D341Med (cell line): ENCODE data around the gene BBC3.
"Not testable (repeated sequence)": the region's sequence is repeated elsewhere in the genome, so short reads cannot be mapped to it uniquely, and the experiment has no call there.

Experiments used
- DNase-seq: peaks from one replicate; pipeline ENCODE4 v3.0.0; 2012; ENCODE audit warnings: low spot score

Gene BBC3, protein sequence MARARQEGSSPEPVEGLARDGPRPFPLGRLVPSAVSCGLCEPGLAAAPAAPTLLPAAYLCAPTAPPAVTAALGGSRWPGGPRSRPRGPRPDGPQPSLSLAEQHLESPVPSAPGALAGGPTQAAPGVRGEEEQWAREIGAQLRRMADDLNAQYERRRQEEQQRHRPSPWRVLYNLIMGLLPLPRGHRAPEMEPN

DNA sequence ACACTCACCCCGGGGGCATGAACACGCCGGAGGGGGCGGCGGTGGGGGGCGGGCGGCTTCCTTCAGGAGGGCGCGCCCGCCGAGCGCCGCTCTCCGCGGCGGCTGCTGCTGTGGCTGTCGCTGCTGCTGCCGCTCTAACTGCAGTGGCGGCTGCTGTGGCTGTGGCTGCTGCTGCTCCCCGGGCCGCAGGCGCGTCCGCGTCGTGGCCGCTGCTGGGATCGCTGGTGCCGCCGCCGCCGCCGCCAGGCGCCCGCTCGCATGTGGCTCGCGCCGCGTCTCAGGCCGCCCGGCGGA, at the start of gene BBC3:
Gene BBC3 (minus strand): TSS at position 279 of the 294 bp plus-strand sequence. CDS start 2,768 bp downstream, outside the sequence.
- DNase-seq = no peak

DNA sequence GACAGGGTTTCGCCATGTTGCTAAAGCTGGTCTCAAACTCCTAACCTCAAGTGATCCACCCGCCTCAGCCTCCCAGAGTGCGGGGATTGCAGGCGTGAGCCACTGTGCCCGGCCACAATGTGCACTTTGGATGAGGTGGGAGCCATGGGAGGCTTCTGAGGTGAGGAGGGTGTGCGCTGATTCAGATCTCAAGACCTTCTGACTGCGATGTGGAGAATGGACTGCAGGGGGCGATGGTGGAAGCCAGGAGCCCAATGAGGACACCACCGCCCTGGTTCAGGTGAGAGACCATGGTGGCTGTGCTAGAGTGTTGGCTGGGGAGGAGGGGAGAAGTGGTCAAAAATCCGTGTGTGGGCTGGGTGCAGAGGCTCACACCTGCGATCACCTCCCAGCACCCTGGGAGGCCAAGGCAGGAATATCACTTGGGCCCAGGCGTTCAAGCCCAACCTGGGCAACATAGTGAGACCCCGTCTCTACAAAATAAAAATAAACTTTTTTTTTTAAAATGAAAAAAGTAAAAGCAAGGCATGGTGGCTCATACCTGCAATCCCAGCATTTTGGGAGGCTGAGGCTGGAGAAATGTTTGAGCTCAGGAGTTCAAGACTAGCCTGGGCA, 49.3 kb upstream of the BBC3 start:
- no peak for DNase-seq

DNA sequence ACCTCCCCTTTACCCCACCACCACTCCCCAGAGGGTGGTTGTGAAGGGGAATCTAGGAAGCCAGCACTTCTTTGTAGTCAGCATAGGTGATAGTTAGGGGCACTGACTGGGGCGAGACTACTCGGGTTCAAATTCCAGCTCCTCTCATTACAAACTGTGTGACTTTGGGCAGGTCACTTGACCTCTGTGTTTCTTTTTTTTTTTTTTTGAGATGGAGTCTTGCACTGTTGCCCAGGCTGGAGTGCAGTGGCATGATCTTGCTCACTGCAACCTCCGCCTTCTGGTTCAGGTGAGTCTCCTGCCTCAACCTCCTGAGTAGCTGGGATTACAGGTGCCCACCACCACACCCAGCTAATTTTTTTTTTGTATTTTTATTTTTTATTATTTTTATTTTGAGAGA, 45.5 kb upstream of the BBC3 start:
- not testable (repeated sequence) for DNase-seq

DNA sequence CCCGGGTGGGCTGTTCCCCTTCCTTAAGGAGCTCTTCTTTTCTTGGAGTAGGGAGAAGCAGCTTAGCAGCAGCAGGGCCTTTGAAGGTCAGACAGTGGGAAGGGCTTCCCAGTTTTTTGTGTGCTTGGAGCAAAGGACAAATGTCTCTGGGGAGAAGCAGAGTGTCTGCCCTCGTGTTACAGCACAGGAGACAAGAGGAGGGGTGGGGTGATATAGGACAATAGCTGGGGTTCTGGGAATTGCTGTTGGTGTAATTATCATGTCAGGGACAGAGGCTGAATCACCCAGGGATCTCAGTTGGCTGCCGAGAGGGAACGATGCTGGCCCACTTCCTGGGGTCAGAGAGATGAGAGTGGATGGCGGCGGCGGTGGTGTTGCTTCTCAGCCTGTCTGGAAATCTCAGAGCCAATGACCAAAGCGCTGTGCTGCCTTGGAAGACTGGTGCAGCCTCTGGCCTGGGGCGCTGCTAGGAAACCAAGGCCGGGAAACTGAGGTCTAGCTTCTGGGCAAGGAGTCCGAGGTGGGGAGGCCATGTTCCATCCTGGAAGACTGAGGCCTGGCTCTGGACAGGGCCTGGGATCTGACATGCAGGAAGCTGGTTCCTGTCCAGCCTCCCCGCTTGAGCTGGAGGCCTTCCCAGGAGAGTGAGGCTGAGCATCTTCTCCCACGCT, 44.9 kb upstream of the BBC3 start:
- DNase-seq = no peak

DNA sequence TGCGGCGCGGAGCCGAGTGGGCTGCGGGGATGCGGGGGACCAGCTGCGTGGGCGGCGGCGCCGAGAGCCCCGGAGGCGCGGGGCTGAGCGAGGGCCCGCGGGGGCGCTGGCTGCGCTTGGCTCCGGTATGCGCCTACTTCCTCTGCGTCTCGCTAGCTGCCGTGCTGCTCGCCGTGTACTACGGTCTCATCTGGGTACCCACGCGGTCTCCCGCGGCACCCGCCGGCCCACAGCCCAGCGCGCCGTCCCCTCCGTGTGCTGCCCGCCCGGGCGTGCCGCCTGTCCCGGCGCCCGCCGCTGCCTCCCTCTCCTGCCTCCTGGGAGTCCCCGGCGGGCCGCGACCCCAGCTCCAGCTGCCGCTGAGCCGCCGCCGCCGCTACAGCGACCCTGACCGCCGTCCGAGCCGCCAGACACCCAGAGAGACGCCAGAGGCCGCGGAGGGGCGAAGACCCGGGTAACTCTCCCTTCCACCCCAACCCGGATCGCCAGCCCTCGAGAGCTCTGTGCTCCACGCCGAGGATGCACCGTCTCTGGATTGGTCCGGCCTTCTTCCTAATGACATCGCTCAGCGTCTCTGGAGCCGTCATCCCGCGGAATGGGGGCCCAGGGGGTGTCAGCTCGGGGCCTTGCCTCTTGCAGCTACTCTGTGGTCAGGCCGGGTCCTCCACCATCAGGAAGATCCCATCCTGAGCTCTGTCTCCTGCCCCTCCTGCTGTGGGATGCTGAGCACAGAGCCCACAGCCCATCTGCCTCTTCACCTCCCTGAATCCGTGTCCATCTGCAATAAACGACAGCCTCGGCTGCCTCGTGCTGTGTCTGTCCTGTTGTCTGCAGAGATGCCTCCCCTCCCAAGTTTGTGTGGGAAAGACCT, 44.1 kb upstream of the BBC3 start:
- DNase-seq = no peak

DNA sequence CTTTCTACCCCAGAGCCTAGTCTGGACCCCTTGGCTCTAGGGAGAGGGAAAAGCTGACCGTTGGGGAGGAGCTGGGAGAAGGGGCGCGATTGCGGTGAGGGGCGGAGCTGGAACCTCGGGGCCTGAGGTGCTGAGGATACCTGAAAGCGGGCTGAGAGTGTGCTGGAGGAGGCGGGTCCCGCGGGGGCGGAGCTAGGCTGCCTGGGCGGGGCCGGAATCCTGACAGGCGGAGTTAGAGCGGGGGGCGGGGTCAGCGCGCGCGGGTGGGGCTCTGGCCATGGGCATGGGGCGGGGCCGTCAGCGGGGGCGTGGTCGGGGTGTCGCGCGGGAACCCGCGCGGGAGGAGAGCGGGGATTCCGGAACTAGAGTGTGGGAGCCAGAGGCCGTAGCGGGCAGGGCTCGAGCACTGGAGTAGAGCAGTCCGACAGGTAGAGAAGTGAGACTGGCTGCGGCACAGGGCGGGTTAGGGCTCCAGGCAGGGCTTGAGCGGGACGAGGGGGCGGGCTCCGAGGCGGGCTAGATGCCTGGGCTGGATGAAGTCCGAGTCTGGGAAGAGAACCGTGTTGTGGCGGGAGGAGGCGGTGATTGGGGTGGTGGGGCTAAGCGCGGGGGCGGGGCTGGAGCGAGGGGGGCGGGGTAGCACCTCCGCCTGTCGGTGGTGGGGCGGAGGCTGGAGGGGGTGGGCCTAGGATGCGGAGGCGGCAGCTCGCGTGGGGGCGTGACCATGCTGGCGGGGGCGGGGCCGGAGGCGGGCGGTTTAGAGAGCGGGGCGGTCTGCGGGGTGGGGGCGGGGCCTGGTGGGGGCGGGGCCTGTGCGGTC, 43.3 kb upstream of the BBC3 start, which contains the start of gene INAFM1:
Gene INAFM1 (plus strand): TSS at position 815 of the 820 bp plus-strand sequence. CDS start 35 bp downstream, outside the sequence.
- DNase-seq = peak; percentile 92

DNA sequence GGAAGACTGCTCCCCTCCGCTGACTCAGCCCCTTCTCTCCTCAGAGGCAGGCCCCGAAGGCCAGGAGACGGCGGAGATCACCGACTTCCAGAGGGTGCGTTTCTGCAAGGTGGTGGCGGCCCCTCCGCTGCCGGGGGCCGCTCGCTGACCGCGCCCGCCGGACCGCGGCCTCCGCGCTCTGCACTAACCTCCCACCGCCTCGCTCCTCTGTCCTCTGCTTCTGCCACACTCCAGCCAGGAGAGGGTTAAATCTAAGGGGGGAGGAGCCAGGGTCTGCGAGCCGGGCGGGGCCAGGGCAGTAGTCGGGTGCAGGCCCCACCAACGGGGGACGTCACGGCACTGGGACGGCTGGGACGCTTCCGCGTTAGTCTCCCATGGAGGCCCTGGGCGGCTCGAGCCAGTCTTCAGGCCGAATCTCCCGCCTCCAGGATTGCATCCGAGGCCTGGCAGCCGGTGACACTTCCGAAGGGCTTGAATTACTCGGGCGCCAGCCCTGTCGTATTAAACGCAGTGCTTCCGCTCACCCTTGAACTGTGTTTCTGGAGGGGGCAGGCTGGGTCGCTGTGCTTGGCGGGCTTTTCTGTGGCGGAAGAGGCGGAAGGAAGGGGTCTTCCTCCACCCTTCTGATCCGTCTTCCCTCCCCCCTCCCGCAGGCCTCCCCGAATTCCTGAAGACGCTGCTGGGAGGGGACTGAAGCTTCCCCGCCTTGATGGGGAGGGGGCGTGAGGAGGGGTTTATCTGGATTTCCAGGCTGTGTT, 42.5 kb upstream of the BBC3 start:
- peak; percentile 89 for DNase-seq

DNA sequence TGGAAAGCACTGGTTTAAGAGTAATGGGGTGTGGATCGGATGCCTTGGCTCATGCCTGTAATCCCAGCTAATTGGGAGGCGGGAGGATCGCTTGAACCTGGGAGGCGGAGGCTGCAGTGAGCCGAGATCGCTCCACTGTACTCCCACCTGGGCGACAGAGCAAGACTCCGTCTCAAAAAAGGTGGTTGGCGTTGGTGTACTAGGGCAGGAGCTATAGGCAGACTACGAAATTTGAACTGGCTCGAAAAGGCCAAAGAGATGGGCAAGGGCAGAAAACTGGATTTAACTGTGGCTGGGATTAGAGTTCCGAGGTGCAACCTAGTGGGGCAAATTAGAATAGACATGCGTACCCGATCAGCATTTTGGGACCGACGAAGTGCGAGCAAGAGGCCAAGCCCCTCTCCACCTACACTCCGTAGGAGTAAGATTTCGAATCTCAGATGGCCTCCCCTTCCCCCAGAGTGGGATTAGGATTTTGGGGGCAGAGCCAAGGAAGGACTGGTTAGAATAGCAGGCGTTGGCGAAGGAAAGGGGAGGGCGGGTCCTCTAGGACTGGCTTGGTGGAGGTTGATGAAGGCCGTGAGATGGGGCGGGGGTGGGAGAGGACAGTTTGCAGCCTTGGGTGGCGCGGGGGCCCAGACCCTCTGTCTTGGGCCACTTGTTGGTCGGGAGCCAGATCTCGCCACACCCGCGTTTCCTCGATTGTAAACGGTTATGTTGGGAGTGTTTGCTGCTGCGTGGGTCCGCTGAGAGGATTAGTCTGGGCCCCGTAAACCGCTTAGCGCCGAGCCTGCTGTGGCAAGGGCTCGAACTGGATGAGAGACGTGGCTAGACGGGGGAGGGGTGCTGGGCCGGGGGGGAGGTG, 41.7 kb upstream of the BBC3 start:
- DNase-seq = peak; percentile 87

DNA sequence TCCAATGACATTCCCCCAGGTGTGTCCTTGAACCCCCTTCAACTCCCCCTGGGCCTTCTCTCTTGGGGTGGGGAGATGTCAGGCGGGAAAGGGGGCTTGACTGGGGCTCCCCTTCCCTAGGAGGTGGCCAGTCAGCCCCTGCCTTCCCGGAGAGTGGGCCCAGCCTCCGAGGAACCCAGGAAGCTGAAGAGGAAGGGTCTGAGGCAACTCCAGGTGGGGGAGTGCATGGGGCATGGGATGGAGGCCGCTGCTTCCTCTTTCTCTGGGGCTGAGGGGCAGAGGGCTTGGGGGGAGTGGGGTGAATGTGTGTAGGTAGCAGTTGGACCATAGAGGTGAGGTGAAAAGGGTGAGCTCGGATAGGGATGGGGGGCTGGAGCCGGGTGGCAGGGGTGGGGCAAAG, 41.0 kb upstream of the BBC3 start:
- peak; percentile 59 for DNase-seq

DNA sequence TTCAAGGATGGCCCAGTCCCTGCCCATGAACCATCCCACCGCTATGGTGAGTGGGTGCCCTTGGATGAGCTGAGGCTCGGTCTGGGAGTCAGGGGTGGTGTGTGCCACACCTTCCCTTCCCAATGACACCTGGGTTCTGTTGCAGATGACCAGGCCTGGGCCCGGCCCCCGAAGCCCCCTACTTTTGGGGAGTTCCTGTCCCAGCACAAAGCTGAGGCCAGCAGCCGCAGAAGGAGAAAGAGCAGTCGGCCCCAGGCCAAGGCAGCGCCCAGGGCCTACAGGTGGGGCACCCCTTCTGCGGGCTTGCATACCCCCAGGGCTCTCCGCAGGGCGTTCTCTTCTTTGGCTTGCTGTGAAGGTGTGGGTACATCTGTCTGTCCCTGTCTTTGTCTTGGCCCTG, 39.4 kb upstream of the BBC3 start:
- DNase-seq = no peak

DNA sequence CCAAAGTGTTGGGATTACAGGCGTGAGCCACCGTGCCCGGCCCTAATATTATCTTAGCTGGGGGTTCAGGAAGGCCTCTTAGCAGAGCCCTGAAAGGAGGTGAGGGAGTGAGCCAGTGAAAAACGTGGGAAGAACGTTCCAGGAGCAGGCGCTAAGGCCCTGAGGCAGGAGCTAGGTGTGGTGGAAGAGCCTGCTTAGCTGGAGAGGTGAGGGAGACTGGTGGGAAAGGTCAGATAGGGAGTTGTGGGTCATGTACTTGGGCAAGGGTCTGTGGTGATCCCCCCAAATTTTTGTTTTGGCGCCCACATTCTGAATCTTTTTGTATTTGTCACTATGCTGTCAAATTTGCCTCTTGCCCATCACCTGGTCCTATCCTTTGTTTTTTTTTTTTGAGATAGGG, 38.6 kb upstream of the BBC3 start:
- no peak for DNase-seq

DNA sequence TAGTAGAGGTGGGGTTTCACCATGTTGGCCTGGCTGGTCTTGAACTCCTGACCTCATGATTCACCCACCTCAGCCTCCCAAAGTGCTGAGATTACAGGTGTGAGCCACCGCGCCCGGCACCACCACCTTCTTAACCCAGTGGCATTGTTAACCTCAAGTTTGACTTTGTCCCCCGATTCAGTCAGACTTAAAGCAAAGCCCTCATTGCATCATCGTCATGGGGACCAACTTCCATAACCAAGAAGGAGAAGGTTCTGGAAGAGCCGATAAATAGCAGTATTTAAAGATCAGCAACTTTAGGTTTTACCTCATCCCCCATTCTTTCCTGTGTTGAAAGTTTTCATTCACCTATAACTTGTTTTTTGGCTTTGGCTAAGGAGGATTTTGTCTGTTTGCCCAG, 37.0 kb upstream of the BBC3 start:
- DNase-seq = no peak

DNA sequence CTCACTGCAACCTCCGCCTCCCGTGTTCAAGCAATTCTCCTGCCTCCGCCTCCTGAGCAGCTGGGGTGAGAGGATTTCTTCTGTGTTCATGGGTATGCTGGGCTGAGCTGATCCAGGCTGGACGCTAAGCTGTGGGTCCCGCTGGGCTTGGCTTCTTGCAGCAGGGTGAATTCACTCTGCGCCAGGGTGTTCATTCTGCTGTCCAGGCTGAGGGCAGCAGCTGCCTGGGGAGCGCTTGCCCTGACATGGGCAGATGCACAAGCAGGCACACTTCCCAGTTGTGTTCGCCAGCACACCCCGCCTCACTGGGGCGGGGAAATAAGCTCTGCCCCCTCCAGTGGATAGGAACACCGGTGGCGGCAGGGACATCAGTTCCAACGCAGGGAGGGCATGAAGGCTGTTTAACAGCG, 36.4 kb upstream of the BBC3 start:
- peak; percentile 66 for DNase-seq

DNA sequence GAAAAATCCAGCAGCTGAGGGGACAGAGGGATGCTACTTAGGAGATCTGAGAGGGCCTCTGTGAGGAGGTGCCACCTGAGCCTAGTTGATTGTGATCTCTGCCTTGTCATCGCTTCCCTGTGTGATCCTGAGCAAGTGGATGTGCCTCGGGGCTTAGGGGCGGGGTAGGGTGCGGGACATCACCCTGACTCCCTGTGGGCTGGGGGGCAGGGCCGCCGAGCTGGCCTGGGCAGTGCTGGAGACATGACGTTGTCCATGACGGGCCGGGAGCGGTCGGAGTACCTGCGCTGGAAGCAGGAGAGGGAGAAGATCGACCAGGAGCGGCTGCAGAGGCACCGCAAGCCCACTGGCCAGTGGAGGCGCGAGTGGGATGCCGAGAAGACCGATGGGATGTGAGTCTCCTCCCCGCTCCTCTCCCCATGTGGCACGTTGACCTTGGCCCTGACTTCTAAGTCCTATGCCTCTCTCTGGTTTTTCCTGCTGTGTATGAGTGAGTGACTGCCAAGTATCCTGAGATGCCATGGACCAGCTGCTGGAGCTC, 35.5 kb upstream of the BBC3 start:
- no peak for DNase-seq

DNA sequence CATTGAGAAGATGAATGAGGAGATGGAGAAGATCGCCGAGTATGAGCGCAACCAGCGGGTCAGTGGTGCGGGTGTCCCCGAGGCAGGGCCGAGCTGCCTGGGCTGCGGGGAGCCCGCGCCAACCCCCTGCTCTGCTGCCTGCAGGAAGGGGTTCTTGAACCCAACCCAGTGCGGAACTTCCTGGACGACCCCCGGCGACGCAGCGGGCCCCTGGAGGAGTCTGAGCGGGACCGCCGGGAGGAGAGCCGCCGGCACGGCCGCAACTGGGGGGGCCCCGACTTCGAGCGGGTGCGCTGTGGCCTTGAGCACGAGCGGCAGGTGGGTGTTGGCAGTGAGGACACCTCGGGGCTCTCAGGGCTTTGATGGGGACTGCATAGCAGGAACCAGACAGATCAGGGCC, 33.6 kb upstream of the BBC3 start:
- DNase-seq = no peak

DNA sequence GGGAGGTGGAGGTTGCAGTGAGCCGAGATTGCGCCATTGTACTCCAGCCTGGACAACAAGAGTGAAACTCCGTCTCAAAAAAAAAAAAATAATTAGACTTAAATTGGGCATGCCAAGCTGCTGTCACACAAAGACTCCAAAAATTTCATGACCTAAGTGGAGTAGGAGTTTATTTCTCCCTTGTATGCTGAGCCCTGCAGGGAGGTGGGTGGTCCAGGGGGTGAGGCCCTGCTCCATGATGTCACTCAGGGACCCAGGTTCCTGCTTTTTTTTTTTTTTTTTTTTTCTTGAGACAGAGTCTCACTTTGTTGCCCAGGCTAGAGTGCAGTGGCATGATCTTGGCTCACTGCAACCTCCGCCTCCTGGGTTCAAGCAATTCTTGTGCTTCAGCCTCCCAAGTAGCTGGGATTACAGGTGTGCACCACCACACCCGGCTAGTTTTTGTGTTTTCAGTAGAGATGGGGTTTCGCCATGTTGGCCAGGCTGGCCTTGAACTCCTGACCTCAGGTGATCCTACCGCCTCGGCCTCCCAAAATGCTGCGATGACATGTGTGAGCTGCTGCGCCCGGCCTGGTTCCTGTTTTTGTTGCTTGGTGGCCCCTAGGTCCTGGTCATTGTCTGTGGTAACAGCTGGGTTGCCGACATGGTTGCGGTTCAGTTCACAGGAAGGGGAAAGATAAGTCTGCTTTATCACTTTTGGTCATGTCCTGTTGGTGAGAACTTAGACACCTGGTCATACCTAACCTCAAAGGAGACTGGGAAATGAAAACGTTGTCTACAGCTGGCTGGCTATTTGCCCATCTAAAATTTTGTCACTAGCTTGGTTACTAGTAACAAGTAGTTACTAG, 31.2 kb upstream of the BBC3 start:
- not testable (repeated sequence) for DNase-seq

DNA sequence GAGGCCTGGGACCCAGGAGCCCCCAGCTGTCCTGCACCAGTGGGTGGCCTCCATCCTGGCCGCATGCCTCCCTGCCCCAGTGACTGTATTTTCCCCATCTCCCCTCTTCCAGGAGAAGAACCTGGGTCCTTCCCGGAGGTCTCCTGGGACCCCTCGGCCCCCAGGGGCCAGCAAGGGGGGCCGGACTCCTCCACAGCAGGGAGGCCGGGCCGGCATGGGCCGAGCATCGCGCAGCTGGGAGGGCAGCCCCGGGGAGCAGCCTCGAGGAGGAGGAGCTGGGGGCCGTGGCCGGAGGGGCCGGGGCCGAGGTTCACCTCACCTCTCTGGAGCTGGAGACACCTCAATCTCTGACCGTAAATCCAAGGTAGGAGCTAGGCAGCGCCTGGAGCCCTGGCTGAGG, 29.5 kb upstream of the BBC3 start:
- DNase-seq = no peak

DNA sequence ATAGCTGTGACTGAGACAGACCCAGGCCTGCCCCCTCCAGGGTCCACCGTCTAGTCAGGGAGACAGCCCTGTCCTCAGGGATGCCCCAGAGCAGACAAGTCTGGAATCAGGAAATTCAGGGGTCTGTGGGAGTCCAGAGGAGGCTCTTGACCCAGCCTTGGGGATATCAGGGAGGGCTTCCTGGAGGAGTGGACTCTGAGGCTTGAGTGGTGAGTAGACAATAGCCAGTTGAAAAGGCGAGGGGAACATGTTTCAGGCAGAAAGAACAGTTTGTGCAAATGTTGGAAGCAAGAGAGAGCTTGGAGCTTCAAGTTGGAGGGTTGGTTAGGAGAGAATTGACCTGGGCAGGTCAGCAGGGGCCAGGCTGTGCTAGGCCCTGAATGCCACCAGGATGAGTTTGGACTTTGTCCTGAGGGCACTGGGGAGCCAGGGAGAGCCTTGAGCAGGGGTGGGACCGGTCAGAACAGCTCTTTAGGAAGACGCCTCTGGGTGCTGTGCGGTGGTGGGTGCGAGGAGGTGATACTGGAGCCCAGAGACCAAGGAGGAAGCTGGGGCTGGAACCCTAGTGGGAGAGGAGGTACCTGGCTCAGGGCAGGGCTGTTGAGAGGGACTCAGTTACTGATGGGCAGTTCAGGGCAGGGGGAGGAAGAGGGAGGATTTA, 28.0 kb upstream of the BBC3 start:
- no peak for DNase-seq
